Mammary epithelial cell (primary cell): ENCODE data around the gene UBE2G2.

ENCODE experiments used
- CTCF ChIP-seq, 2 donors: IDR thresholded peaks in 1 of 2; conservative IDR thresholded peaks in 1 of 2; 2 replicates each; pipeline ENCODE4 v1.5.1; 2011 to 2012; ENCODE audit warnings: inconsistent platforms in 2 of 2, low read length in 2 of 2, mild to moderate bottlenecking in 2 of 2, control low read depth in 1 of 2, low read depth in 1 of 2; ENCODE audit not compliant: insufficient read depth in 1 of 2; ENCODE audit errors: extremely low read depth in 1 of 2
- EZH2 ChIP-seq: IDR thresholded peaks from 2 replicates; pipeline ENCODE4 v1.6.1; 2012; ENCODE audit warnings: low read length, inconsistent platforms, borderline replicate concordance

- no peak for TF ChIP-seq CTCF (conservative IDR thresholded peaks at IDR 0.05 in 1 of 2, IDR thresholded peaks at IDR 0.05 in 1 of 2; ENCODE audit: extremely low read depth in 1 of 2, insufficient read depth in 1 of 2, low read depth in 1 of 2, low read length in 2 of 2)
- TF ChIP-seq EZH2, result no peak
These were observed 19.2 kb upstream of the UBE2G2 start for GRCh38 chr21:44820851-44821250.
